Esophagus muscularis mucosa (tissue), 4 donors: ENCODE measurements around the gene GJC2.

ENCODE experiments used
- EP300 ChIP-seq: sonication (generic); formaldehyde crosslinking; IDR thresholded peaks from one replicate; pipeline ENCODE4 v1.6.1; 2017; ENCODE audit warnings: antibody characterized with exemption
- POLR2A ChIP-seq: fragments of 450-650 bp; IDR thresholded peaks from one replicate; pipeline ENCODE4 v1.6.1; 2017; ENCODE audit warnings: antibody characterized with exemption, moderate library complexity, mild to moderate bottlenecking, low read depth
- POLR2AphosphoS5 ChIP-seq, 2 donors: sonication (generic); formaldehyde crosslinking; IDR thresholded peaks; one replicate each; pipeline ENCODE4 v1.6.1; 2017; ENCODE audit warnings: antibody characterized with exemption in 2 of 2
- TF ChIP-seq, protein P1 (sequence below), 3 experiments: fragments of 200-600 bp in 2 of 3; fragments of 450-650 bp in 1 of 3; sonication (generic) in 2 of 3; IDR thresholded peaks; one replicate each; pipeline ENCODE4 v1.5.1; 2017 to 2019; ENCODE audit warnings: antibody characterized with exemption in 3 of 3, mild to moderate bottlenecking in 2 of 3, moderate library complexity in 1 of 3

DNA sequence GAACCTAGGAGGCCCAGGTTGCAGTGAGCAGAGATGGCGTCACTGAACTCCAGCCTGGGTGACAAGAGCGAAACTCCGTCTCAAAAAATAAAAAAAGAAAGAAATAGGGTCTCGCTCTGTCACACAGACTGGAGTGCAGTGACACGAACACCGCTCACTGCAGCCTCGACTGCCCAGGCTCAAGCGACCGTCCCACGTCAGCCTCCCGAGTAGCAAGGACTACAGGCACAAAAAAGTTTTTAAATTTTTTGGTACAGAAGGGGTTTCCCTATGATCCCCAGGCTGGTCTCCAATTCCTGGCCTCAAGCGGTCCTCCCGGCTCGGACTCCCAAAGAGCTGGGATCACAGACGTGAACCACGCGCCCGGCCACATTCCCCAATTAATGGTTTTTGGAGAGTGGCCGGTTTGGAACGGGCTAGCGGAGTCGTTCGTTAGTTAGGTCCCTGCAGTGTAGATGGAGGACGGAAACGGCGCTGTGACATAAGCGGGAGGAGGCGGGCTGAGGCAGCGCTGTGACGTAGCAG lies 10.3 kb upstream of the GJC2 start:
- TF ChIP-seq, protein P1, sequence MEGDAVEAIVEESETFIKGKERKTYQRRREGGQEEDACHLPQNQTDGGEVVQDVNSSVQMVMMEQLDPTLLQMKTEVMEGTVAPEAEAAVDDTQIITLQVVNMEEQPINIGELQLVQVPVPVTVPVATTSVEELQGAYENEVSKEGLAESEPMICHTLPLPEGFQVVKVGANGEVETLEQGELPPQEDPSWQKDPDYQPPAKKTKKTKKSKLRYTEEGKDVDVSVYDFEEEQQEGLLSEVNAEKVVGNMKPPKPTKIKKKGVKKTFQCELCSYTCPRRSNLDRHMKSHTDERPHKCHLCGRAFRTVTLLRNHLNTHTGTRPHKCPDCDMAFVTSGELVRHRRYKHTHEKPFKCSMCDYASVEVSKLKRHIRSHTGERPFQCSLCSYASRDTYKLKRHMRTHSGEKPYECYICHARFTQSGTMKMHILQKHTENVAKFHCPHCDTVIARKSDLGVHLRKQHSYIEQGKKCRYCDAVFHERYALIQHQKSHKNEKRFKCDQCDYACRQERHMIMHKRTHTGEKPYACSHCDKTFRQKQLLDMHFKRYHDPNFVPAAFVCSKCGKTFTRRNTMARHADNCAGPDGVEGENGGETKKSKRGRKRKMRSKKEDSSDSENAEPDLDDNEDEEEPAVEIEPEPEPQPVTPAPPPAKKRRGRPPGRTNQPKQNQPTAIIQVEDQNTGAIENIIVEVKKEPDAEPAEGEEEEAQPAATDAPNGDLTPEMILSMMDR (IDR thresholded peaks at IDR 0.05) = no peak
- TF ChIP-seq POLR2A (no peak), EP300 (no peak), POLR2AphosphoS5 (IDR thresholded peaks at IDR 0.05) (no peak)
